ENCODE results near the gene TNFRSF19.

The TNFRSF19 gene

GRCh38 chr13:23724196-23724970 is 154.2 kb downstream of the TNFRSF19 start:
- Histone ChIP-seq H3K27me3 (ENCODE audit: control insufficient read depth, insufficient read depth, low read length) (no peaks in the 10 kb centered on the region), H3K4me3 (ENCODE audit: low read length) (no peak overlapping the region), H3K9me3 (ENCODE audit: control insufficient read depth, low read length) (no peaks in the 10 kb centered on the region), H3K9ac (ENCODE audit: low read length) (no peak overlapping the region), H3K4me1 (ENCODE audit: control insufficient read depth, insufficient read depth, low read length) (no peaks in the 10 kb centered on the region), H3K36me3 (ENCODE audit: control insufficient read depth, insufficient read depth, low read length) (no peaks in the 10 kb centered on the region)

Measured in mucosa of stomach (tissue), 1 donor.